Activated CD8-positive, alpha-beta T cell treated with anti-CD3 and anti-CD28 coated beads for 36 hours (primary cell): ENCODE measurements around the gene FARP1. TPM values are rescaled to one million over a fixed set of nuclear protein-coding genes. Genes with fewer than 3 reads are reported as not detected.

Experiments
- ATAC-seq: fragments of 200-7000 bp; cut with Tn5 transposase; one replicate; pipeline ENCODE4 v1.10.0; 2021; ENCODE audit warnings: mild to moderate bottlenecking, moderate library complexity
- CTCF ChIA-PET: fragments of 350-600 bp; sonication (Branson Sonifier 250); formaldehyde crosslinking; loops from one replicate; lab custom pipeline; 2021; ENCODE audit warnings: antibody characterized with exemption; lab: Charles Lee
- POLR2A ChIA-PET: fragments of 350-600 bp; sonication (Branson Sonifier 250); formaldehyde crosslinking; loops from one replicate; lab custom pipeline; 2021; ENCODE audit warnings: antibody characterized with exemption; lab: Charles Lee
- DNase-seq: peaks from one replicate; pipeline ENCODE4 v3.0.0-alpha.2; 2020
- H3K27ac Mint-ChIP-seq: one replicate; pipeline ENCODE4 v1.8.0; 2021; ENCODE audit warnings: mild to moderate bottlenecking, mixed read lengths
- H3K27me3 Mint-ChIP-seq: one replicate; pipeline ENCODE4 v1.8.0; 2021; ENCODE audit warnings: mixed read lengths
- H3K36me3 Mint-ChIP-seq: one replicate; pipeline ENCODE4 v1.8.0; 2021; ENCODE audit warnings: low read depth, mixed read lengths
- H3K4me1 Mint-ChIP-seq: one replicate; pipeline ENCODE4 v1.8.0; 2021; ENCODE audit warnings: low read depth, mixed read lengths
- H3K4me3 Mint-ChIP-seq: one replicate; pipeline ENCODE4 v1.8.0; 2021; ENCODE audit warnings: mild to moderate bottlenecking, moderate library complexity, mixed read lengths
- H3K9me3 Mint-ChIP-seq: one replicate; pipeline ENCODE4 v1.8.0; 2021; ENCODE audit warnings: mixed read lengths
- intact Hi-C: fragments of 100-400 bp; cut with micrococcal nuclease; formaldehyde crosslinking; loops from one replicate; pipeline ENCODE4 v1.10.0; 2022
- total RNA-seq, 2 experiments: library from RNA; stranded (reverse); gene quantifications; one replicate each; pipeline ENCODE4 v1.2.3, GENCODE V29; 2021
- TF ChIP-seq, protein P1 (sequence below): fragments of 200-600 bp; IDR thresholded peaks from one replicate; pipeline ENCODE4 v1.8.0; 2022; ENCODE audit warnings: antibody characterized with exemption, mild to moderate bottlenecking

Gene FARP1
- total RNA-seq, 2 experiments from 2014 or later, result 0.27 to 0.43 TPM

DNA sequence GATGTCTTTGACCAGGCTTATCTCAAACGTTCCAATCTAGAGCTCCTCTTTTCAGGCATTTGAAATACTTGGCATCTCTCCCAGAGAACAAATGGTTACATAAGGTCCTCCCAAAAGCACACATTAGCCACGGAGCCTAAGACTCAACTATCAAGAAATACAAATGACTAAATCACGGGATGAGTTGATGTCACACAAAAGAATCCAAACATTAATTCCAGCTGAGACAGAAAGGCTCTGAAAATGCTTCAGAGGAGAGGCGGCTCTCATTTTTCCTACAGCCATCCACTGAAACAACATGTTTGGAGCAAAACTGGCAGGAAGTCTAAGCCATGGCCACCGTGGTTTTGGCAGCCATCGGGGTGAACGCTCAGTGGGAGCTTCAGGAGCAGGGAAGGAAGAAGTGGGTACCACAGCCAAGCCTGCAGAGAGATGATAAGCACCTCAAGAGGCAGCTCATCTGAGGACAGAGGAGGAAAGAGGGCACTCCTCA, 311.5 kb downstream of the FARP1 start:
- DNase-seq (no peak), ATAC-seq (no peak)
- H3K4me3 Mint-ChIP-seq, result no peak overlapping the region
- ChIA-PET POLR2A (no interaction called here), CTCF (interaction anchor here (1.0 to 2.8 kb wide), 6 partner anchors 9 to 246 kb away, joined by 3 to 18 read pairs (median 4); no protein-coding TSS in a partner anchor)
- peaks cover 23% of the 10 kb centered on the region for H3K4me1 Mint-ChIP-seq
- H3K9me3 Mint-ChIP-seq, result no peaks in the 10 kb centered on the region
- TF ChIP-seq, protein P1, sequence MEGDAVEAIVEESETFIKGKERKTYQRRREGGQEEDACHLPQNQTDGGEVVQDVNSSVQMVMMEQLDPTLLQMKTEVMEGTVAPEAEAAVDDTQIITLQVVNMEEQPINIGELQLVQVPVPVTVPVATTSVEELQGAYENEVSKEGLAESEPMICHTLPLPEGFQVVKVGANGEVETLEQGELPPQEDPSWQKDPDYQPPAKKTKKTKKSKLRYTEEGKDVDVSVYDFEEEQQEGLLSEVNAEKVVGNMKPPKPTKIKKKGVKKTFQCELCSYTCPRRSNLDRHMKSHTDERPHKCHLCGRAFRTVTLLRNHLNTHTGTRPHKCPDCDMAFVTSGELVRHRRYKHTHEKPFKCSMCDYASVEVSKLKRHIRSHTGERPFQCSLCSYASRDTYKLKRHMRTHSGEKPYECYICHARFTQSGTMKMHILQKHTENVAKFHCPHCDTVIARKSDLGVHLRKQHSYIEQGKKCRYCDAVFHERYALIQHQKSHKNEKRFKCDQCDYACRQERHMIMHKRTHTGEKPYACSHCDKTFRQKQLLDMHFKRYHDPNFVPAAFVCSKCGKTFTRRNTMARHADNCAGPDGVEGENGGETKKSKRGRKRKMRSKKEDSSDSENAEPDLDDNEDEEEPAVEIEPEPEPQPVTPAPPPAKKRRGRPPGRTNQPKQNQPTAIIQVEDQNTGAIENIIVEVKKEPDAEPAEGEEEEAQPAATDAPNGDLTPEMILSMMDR, result no peak
- no peaks in the 10 kb centered on the region for H3K27me3 Mint-ChIP-seq
- H3K27ac Mint-ChIP-seq, result peak overlapping the region; percentile 41
- H3K36me3 Mint-ChIP-seq, result peaks cover 54% of the 10 kb centered on the region
- intact Hi-C loops, result no loop called here

DNA sequence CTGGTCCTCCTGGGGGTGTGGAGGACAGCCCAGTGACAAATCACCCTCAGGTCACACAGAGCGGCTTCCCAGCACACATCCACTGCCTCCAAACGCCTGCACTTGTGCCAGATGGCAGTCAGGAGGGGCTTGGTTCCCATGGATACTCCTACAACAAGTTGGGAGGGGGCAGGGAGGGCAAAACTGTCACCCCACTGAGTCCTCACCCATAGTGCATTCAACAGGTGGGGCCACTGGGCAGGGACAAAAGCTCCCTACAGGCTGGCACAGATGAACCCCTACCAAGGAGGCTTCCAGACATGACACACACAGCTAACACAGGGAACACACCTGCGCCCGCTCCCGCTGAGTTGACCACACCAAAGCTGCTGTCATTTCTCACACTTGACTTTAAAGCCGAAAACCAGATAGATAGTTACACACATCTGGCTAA, 313.5 kb downstream of the FARP1 start:
- ChIA-PET POLR2A (no interaction called here), CTCF (interaction anchor here (0.6 to 2.8 kb wide), 6 partner anchors 9 to 217 kb away, joined by 4 to 18 read pairs (median 7); no protein-coding TSS in a partner anchor)
- Mint-ChIP-seq H3K4me1 (peaks cover 11% of the 10 kb centered on the region), H3K9me3 (no peaks in the 10 kb centered on the region), H3K27ac (no peak overlapping the region), H3K4me3 (no peak overlapping the region), H3K27me3 (no peaks in the 10 kb centered on the region), H3K36me3 (peaks cover 57% of the 10 kb centered on the region)
- DNase-seq (no peak), ATAC-seq (no peak)
- TF ChIP-seq, protein P1, result no peak
- intact Hi-C loops, result no loop called here

DNA sequence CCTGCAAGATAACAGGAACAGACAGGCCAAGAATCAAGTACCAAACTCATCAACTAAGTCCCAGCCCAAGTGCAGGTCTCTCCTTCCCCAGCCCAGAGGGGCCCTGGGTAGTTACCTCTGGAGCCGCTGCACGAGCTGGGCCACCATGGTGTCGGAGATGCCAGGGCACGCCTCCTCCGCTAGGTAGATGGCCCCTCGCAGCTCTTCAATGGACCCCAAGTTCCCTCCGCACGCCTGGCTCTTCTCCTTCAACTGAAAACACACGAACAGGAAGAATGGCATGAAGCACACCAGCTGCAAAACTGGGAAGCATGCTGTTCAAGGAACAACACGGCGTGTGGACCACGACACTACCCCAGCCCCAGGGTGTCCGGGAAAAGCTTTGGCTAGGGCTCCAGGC, 314.2 kb downstream of the FARP1 start:
- H3K4me3 Mint-ChIP-seq, result no peak overlapping the region
- H3K4me1 Mint-ChIP-seq, result peaks cover 5% of the 10 kb centered on the region
- H3K27me3 Mint-ChIP-seq, result no peaks in the 10 kb centered on the region
- ChIA-PET CTCF (interaction anchor here (0.6 to 1.6 kb wide), 5 partner anchors 10 to 216 kb away, joined by 3 to 8 read pairs (median 4); no protein-coding TSS in a partner anchor), POLR2A (no interaction called here)
- H3K27ac Mint-ChIP-seq, result peak overlapping the region; percentile 34
- no peaks in the 10 kb centered on the region for H3K9me3 Mint-ChIP-seq
- no peak for DNase-seq
- intact Hi-C loops, result no loop called here
- TF ChIP-seq, protein P1, result no peak
- peaks cover 52% of the 10 kb centered on the region for H3K36me3 Mint-ChIP-seq
- ATAC-seq, result no peak

DNA sequence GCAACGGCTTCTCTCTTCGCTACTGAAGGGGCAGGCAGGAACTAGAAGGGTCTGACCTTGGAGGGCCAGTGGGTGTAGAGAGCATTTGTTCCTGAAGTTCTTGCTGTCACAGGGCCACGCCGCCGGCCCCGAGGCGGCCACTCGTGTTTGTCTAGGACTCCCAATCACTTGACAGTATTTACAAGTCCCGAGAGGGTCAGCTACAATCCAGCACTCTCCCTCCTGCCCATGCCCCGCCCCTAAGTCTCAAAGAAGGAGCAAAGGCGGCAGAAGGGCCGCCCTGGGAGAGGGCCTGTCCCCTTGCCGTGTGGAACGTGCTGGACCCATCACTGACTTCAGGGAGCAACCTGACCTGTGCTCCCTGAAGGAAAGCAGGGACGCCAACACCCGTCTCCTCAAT, 315.5 kb downstream of the FARP1 start:
- POLR2A ChIA-PET, result no interaction called here
- DNase-seq, result no peak
- peaks cover 7% of the 10 kb centered on the region for H3K4me1 Mint-ChIP-seq
- TF ChIP-seq, protein P1, result no peak
- intact Hi-C loops, result no loop called here
- H3K27me3 Mint-ChIP-seq, result no peaks in the 10 kb centered on the region
- peaks cover 57% of the 10 kb centered on the region for H3K36me3 Mint-ChIP-seq
- no peaks in the 10 kb centered on the region for H3K9me3 Mint-ChIP-seq
- no peak for ATAC-seq
- H3K4me3 Mint-ChIP-seq, result no peak overlapping the region
- CTCF ChIA-PET, result no interaction called here
- no peak overlapping the region for H3K27ac Mint-ChIP-seq

DNA sequence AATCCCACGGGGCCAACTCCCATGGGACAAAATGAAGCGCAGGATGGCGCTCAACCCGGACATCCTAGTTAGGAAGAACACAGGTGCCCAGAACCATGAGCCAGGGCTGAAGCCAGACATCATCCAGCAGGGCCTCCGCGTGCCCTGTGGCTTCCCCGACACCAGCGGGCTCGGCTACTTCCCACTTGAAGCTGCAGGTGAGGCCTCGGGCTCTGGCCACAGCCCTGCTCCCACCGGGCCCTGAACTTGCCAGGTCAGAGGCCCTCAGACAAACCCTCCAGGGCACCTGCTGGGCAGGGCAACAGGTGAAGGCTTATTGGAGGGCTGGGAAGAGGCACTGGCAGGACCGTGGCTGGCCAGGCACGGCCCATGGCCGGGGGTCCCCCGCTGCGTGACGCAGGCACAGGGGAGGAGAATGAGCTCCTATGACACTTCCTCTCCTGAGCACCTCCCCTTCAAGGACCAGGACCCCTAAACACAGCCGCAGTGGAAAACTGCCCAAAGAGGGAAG, 316.3 kb downstream of the FARP1 start:
- TF ChIP-seq, protein P1, result no peak
- H3K27me3 Mint-ChIP-seq, result no peaks in the 10 kb centered on the region
- intact Hi-C loops, result no loop called here
- DNase-seq, result no peak
- ATAC-seq, result no peak
- no peak overlapping the region for H3K27ac Mint-ChIP-seq
- no peaks in the 10 kb centered on the region for H3K9me3 Mint-ChIP-seq
- peaks cover 59% of the 10 kb centered on the region for H3K36me3 Mint-ChIP-seq
- no peak overlapping the region for H3K4me3 Mint-ChIP-seq
- CTCF ChIA-PET, result no interaction called here
- POLR2A ChIA-PET, result no interaction called here
- peaks cover 7% of the 10 kb centered on the region for H3K4me1 Mint-ChIP-seq
